BJ (cell line): ENCODE measurements around the gene CCDC12. TPM values are rescaled to one million over a fixed set of nuclear protein-coding genes. Genes with fewer than 3 reads are reported as not detected.
"Not testable (repeated sequence)": the region's sequence is repeated elsewhere in the genome, so short reads cannot be mapped to it uniquely, and the experiment has no call there.

Source experiments
- CTCF ChIA-PET: fragments of 350-600 bp; formaldehyde crosslinking; extraction: SDS; loops from one replicate; lab custom pipeline; 2021; ENCODE audit warnings: antibody characterized with exemption, inconsistent platforms; lab: Yijun Ruan, JAX
- POLR2A ChIA-PET: fragments of 300-600 bp; sonication (Branson Sonifier 250); formaldehyde crosslinking; extraction: SDS; loops from one replicate; lab custom pipeline; 2021; ENCODE audit warnings: antibody characterized with exemption; lab: Charles Lee
- DNase-seq: peaks from one replicate; pipeline ENCODE4 v3.0.0-alpha.2; 2011; ENCODE audit warnings: low read depth
- H3K27me3 ChIP-seq: 2 replicates; pipeline ENCODE4 v1.6.0; 2011; ENCODE audit warnings: low read length; ENCODE audit not compliant: control insufficient read depth, insufficient read depth
- H3K36me3 ChIP-seq: 2 replicates; pipeline ENCODE4 v1.5.1; 2011; ENCODE audit warnings: low read length; ENCODE audit not compliant: control insufficient read depth, insufficient read depth
- H3K4me3 ChIP-seq: 2 replicates; pipeline ENCODE4 v1.5.1; 2011; ENCODE audit warnings: low read depth, mild to moderate bottlenecking, control low read depth, low read length
- CTCF ChIP-seq: IDR thresholded peaks from 2 replicates; pipeline ENCODE4 v1.5.1; 2011; ENCODE audit warnings: low read depth, mild to moderate bottlenecking, control low read depth, inconsistent platforms, low read length, moderate library complexity; ENCODE audit not compliant: insufficient read depth
- polyA plus RNA-seq: library from polyadenylated mRNA; depleted of rRNA; stranded (reverse); fragments of >200 nt; gene quantifications from 2 replicates; pipeline ENCODE4 v1.2.3, GENCODE V29; 2011

The CCDC12 gene
- polyA plus RNA-seq, 1 experiment = 20.8 TPM

DNA sequence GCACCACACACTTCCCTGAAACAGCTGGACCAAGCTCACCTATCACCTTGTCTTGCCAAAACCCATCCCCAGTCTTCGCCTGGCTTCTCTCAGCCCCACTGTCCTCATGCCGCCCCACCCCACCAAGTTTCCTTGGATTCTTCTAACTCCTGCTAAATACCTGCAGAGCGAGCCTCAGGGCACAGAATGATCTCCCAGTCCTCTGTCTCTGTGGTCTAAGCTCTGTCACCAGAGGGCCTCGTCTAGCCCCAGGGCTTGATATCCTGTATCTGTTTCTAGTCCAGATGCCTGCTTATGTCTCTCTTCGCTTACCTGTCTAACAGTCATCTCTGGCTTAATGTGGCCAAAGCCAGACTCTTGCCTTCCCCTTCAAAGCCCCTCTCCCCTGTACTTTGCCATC, 9.7 kb downstream of the CCDC12 start:
- CTCF ChIA-PET = interaction anchor here (1.0 to 1.4 kb wide), 2 partner anchors 31 to 43 kb away, joined by 3 read pairs; no protein-coding TSS in a partner anchor
- POLR2A ChIA-PET = interaction anchor here (0.8 kb wide), 1 partner anchor 10 kb away, joined by 3 read pairs; no protein-coding TSS in a partner anchor
- H3K27me3 ChIP-seq = no peaks in the 10 kb centered on the region
- no peak for TF ChIP-seq CTCF
- H3K36me3 ChIP-seq = peaks cover 1% of the 10 kb centered on the region; the same call in 1 of the 2 replicates
- no peak overlapping the region for H3K4me3 ChIP-seq
- DNase-seq = no peak

GRCh38 chr3:46965151-46965550, 11.4 kb downstream of the CCDC12 start:
- Histone ChIP-seq H3K27me3 (no peaks in the 10 kb centered on the region), H3K36me3 (no peaks in the 10 kb centered on the region; the same call in 1 of the 2 replicates), H3K4me3 (no peak overlapping the region)
- ChIA-PET CTCF (no interaction called here), POLR2A (no interaction called here)
- no peak for TF ChIP-seq CTCF
- DNase-seq = no peak

GRCh38 chr3:46964038-46964590, 12.4 kb downstream of the CCDC12 start:
- CTCF ChIA-PET, H3K4me3 ChIP-seq, DNase-seq, H3K36me3 ChIP-seq, H3K27me3 ChIP-seq, POLR2A ChIA-PET: not testable (repeated sequence)

- ChIA-PET CTCF (no interaction called here), POLR2A (no interaction called here)
- no peak for DNase-seq
- no peak for TF ChIP-seq CTCF
- Histone ChIP-seq H3K4me3 (no peak overlapping the region), H3K27me3 (no peaks in the 10 kb centered on the region), H3K36me3 (peaks cover 1% of the 10 kb centered on the region)
Observed at GRCh38 chr3:46962990-46963389, 13.6 kb downstream of the CCDC12 start.

DNA sequence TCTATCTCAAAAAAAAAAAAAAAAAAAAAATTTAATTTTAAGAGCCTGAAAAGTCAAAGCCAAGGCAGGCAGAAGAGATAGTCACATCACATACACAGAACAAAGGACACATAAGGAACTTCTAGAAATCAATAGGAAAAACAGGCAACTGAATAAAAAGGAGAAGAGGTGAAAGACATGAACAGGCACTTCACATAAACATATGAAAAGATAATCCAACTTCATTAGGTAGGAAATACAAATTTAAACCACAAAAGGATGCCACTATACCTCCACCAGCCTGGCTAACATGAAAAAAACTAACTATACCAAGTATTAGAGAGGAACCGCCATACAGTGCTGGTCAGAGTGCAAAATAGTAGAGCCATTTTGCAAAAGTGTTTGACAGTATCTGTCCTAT, 14.1 kb downstream of the CCDC12 start:
- Histone ChIP-seq H3K4me3 (no peak overlapping the region), H3K36me3 (peaks cover 1% of the 10 kb centered on the region), H3K27me3 (no peaks in the 10 kb centered on the region)
- POLR2A ChIA-PET = no interaction called here
- TF ChIP-seq CTCF = no peak
- no peak for DNase-seq
- CTCF ChIA-PET = no interaction called here

DNA sequence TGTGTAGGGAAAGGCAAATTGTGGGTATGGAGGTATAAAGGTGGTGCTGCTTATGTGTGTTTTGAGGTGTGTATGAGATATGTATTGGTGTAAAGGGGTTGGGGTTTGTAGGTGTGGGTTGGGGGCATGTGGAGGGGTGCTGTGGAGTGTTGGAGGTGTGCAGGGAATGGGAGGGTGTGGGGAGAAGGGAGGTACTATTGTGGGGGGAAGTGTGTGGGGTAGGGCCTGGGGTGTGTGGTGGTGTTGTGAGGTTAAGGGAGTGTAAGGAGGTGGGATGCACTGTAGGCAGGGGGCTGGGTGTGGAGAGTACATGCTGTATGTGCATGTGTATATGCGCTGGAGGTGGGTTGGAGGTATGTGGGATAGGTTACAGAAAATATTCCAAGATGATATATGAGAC, 15.7 kb downstream of the CCDC12 start:
- peaks cover 1% of the 10 kb centered on the region; the same call in 1 of the 2 replicates for H3K36me3 ChIP-seq
- no peak for DNase-seq
- TF ChIP-seq CTCF = no peak
- no peak overlapping the region for H3K4me3 ChIP-seq
- ChIA-PET POLR2A (no interaction called here), CTCF (no interaction called here)
- no peaks in the 10 kb centered on the region for H3K27me3 ChIP-seq
